Spleen (tissue), 11 donors: ENCODE results near the gene LTF. TPM values are rescaled to one million over a fixed set of nuclear protein-coding genes. Genes with fewer than 3 reads are reported as not detected.

Experiments
- DNase-seq: peaks from one replicate; pipeline ENCODE4 v3.0.0-alpha.2; 2020
- H3K27ac ChIP-seq, 8 donors: fragments of 200-600 bp; sonication (generic) in 7 of 8; 1 replicate in 4 of 8; 2 replicates in 4 of 8; pipeline versions ENCODE4 v1.5.0 to v1.8.0; 2016 to 2021; ENCODE audit warnings: inconsistent platforms in 4 of 8, mild to moderate bottlenecking in 4 of 8, moderate library complexity in 1 of 8
- H3K27me3 ChIP-seq, 7 donors: fragments of 200-600 bp; sonication (generic) in 6 of 7; replicated peaks in 1 of 7; 1 replicate in 4 of 7; 2 replicates in 3 of 7; pipeline versions ENCODE4 v1.5.0 to v1.8.0; 2016 to 2021; ENCODE audit warnings: inconsistent platforms in 3 of 7, mild to moderate bottlenecking in 1 of 7
- H3K36me3 ChIP-seq, 6 donors: fragments of 200-600 bp; sonication (generic) in 5 of 6; 1 replicate in 4 of 6; 2 replicates in 2 of 6; pipeline versions ENCODE4 v1.5.0 to v1.8.0; 2016 to 2021; ENCODE audit warnings: inconsistent platforms in 2 of 6
- H3K4me1 ChIP-seq, 6 donors: fragments of 200-600 bp; sonication (generic) in 5 of 6; 1 replicate in 3 of 6; 2 replicates in 3 of 6; pipeline versions ENCODE4 v1.5.0 to v1.8.0; 2016 to 2021; ENCODE audit warnings: inconsistent platforms in 3 of 6
- H3K4me3 ChIP-seq, 8 donors: fragments of 200-600 bp; sonication (generic) in 7 of 8; 1 replicate in 4 of 8; 2 replicates in 4 of 8; pipeline versions ENCODE4 v1.5.0 to v1.8.0; 2016 to 2021; ENCODE audit warnings: inconsistent platforms in 4 of 8, mild to moderate bottlenecking in 4 of 8, moderate library complexity in 2 of 8
- H3K9me3 ChIP-seq, 8 donors: fragments of 200-600 bp; sonication (generic) in 7 of 8; 1 replicate in 4 of 8; 2 replicates in 4 of 8; pipeline versions ENCODE4 v1.5.0 to v1.8.0; 2016 to 2021; ENCODE audit warnings: inconsistent platforms in 4 of 8
- POLR2A ChIP-seq, 3 donors: fragments of 450-650 bp; IDR thresholded peaks; one replicate each; pipeline ENCODE4 v1.5.1; 2017; ENCODE audit warnings: antibody characterized with exemption in 3 of 3, mild to moderate bottlenecking in 1 of 3
- POLR2AphosphoS5 ChIP-seq, 3 donors: sonication (generic); formaldehyde crosslinking; IDR thresholded peaks; one replicate each; pipeline ENCODE4 v1.5.1; 2017; ENCODE audit warnings: antibody characterized with exemption in 3 of 3
- whole genome bisulfite sequencing, 5 donors: extraction: QIAGEN DNeasy Blood & Tissue Kit in 3 of 5; methylation state at CpG; one replicate each; pipeline versions ENCODE4 v1.1.5 to v1.1.7; 2013 to 2018; 5-methylcytosine and 5-hydroxymethylcytosine counted together
- intact Hi-C: fragments of 100-400 bp; cut with DNase I; formaldehyde crosslinking; loops from one replicate; pipeline ENCODE4 v1.15.0; 2023; ENCODE audit warnings: low total_unique reads
- polyA plus RNA-seq, 3 donors: library from polyadenylated mRNA; stranded (reverse); fragments of 200-250 nt; gene quantifications; one replicate each; pipeline ENCODE4 v1.2.1, GENCODE V29; 2013
- total RNA-seq, 7 donors: library from RNA; depleted of rRNA in 3 of 7; stranded (reverse); fragments of >200 nt in 3 of 7; fragmentation: NEBNext Ultra II Directional in 4 of 7; extraction: Animal tissue kit (Norgen Biotek cat#: 25700) in 4 of 7; gene quantifications; one replicate each; pipeline versions ENCODE4 v1.1.0 to v1.2.1, GENCODE V29; 2016 to 2021
- TF ChIP-seq, protein P1 (sequence below), 11 experiments: fragments of 200-600 bp in 7 of 11; fragments of 450-650 bp in 4 of 11; sonication (generic) in 4 of 11; IDR thresholded peaks in 8 of 11; conservative IDR thresholded peaks in 3 of 11; 1 replicate in 7 of 11; 2 replicates in 4 of 11; pipeline versions ENCODE4 v1.4.0 to v1.8.0; 2016 to 2021; ENCODE audit warnings: antibody characterized with exemption in 11 of 11, inconsistent platforms in 4 of 11, mild to moderate bottlenecking in 1 of 11
- donor health status: healthy with polysubstance abuse.
- donor health status: DM: no; HTN: no; CAD: no; lungs with moderate emphysema.
- donor health status: DM: no; HTN: no; CAD: no.
- donor health status: Bipolar disorder and iron deficiency.
- donor health status: healthy.
- donor health status: DM: no; HTN: no; CAD: no.
- donor health status: DM: yes; HTN: yes; CAD: no.

LTF gene
- total and polyA plus RNA-seq, 10 donors: 15.2 to 598 (median 56.0) TPM

DNA sequence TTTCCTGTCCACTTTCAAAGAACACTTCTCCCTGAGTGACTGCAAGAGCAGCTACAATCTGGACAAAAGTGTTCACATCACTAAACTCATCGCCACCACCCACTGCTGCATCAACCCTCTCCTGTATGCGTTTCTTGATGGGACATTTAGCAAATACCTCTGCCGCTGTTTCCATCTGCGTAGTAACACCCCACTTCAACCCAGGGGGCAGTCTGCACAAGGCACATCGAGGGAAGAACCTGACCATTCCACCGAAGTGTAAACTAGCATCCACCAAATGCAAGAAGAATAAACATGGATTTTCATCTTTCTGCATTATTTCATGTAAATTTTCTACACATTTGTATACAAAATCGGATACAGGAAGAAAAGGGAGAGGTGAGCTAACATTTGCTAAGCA lies 55.9 kb downstream of the LTF start:
- intact Hi-C loops: no loop called here
- Histone ChIP-seq H3K4me1 (peaks cover 15 to 100% (median 77%) of the 10 kb centered on the region in 6 donors), H3K36me3 (peaks cover 0 to 12% (median 0%) of the 10 kb centered on the region in 6 donors), H3K4me3 (peak overlapping the region in 4 of 8 donors; percentile 34 to 67 (median 42)), H3K27ac (peak overlapping the region in 6 of 8 donors; percentile 82 to 91 (median 86)), H3K27me3 (no peaks in the 10 kb centered on the region), H3K9me3 (no peaks in the 10 kb centered on the region)
- no peak for DNase-seq
- WGBS, 5 donors: 71 to 87% (median 79%) methylated on average over 7 of the region's 7 CpGs
- no peak for TF ChIP-seq POLR2AphosphoS5 (IDR thresholded peaks at IDR 0.05)
- TF ChIP-seq, protein P1, sequence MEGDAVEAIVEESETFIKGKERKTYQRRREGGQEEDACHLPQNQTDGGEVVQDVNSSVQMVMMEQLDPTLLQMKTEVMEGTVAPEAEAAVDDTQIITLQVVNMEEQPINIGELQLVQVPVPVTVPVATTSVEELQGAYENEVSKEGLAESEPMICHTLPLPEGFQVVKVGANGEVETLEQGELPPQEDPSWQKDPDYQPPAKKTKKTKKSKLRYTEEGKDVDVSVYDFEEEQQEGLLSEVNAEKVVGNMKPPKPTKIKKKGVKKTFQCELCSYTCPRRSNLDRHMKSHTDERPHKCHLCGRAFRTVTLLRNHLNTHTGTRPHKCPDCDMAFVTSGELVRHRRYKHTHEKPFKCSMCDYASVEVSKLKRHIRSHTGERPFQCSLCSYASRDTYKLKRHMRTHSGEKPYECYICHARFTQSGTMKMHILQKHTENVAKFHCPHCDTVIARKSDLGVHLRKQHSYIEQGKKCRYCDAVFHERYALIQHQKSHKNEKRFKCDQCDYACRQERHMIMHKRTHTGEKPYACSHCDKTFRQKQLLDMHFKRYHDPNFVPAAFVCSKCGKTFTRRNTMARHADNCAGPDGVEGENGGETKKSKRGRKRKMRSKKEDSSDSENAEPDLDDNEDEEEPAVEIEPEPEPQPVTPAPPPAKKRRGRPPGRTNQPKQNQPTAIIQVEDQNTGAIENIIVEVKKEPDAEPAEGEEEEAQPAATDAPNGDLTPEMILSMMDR (IDR thresholded peaks at IDR 0.05 in 8 of 11, conservative IDR thresholded peaks at IDR 0.05 in 3 of 11): peak in 1 of 11 experiments; percentile 10

DNA sequence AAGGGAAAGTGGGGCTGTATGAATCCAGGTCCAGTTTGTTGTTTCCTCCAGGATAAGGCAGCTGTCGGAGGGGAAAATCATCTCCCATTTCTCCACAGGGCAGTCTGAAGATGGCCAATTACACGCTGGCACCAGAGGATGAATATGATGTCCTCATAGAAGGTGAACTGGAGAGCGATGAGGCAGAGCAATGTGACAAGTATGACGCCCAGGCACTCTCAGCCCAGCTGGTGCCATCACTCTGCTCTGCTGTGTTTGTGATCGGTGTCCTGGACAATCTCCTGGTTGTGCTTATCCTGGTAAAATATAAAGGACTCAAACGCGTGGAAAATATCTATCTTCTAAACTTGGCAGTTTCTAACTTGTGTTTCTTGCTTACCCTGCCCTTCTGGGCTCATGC lies 56.7 kb downstream of the LTF start:
- intact Hi-C loops: no loop called here
- H3K9me3 ChIP-seq: no peaks in the 10 kb centered on the region
- peak overlapping the region; percentile 76 to 91 (median 86) for H3K27ac ChIP-seq
- peak overlapping the region in 7 of 8 donors; percentile 24 to 67 (median 38) for H3K4me3 ChIP-seq
- 59 to 91% (median 65%) methylated on average over 7 of the region's 7 CpGs for WGBS, 5 donors
- no peak for DNase-seq
- peaks cover 12 to 94% (median 69%) of the 10 kb centered on the region in 6 donors for H3K4me1 ChIP-seq
- no peak for TF ChIP-seq POLR2A (IDR thresholded peaks at IDR 0.05)
- H3K27me3 ChIP-seq: no peaks in the 10 kb centered on the region
- peaks cover 0 to 12% (median 0%) of the 10 kb centered on the region in 6 donors for H3K36me3 ChIP-seq

DNA sequence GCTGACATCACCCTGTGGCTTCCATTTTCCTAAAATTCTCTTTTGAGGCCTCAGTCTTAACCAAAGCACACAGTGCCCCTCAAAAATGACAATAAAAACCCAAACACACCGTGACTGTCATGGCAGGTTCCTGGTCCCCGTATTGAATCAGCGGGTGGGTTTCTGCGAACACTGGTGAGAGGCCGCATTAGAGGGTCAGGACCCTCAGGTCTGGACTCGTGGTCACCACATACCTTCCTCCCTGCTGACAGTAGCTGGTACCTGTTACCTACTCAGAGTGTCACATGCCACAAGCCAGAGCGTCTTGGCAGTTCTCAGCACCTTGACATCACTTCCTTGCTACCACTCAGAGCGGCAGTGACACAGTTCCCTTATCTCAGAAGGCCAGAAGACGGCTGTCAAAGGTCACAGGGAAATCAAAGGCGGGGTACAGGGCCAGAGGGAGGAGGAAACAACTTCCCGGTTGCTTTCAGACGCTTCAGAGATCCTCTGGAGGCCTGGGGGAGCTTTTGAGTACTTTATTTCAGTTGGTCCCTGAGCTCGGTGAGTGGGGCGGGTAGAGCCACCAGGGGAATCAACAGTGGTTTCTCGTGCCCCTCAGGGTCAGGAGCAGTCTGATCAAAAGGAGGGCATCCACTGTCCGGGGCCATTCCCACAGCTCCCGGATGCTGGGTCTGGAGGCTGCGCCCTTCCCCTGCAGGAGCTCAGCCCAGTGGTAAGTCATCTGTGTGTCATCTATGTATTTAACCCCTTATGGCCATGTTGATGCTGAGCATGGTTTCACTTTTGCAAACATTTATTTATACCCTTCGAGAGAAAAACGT lies 57.7 kb downstream of the LTF start, which contains the start of the genes CCR5AS and CCRL2:
TSS of gene CCR5AS (minus strand) at position 279 of the 824 bp plus-strand sequence.
TSS of gene CCRL2 (plus strand) at position 472 of the 824 bp plus-strand sequence. CDS start 821 bp downstream, outside the sequence.
- Histone ChIP-seq H3K4me1 (peaks cover 12 to 84% (median 65%) of the 10 kb centered on the region in 6 donors), H3K27me3 (no peaks in the 10 kb centered on the region), H3K9me3 (no peaks in the 10 kb centered on the region), H3K27ac (peak within 1 kb of the TSS; percentile 76 to 91 (median 86)), H3K4me3 (peak within 1 kb of the TSS; percentile 24 to 67 (median 36)), H3K36me3 (peaks cover 0 to 12% (median 0%) of the 10 kb centered on the region in 6 donors)
- WGBS, 5 donors: 16 to 24% (median 21%) methylated on average over 20 of the region's 20 CpGs
- intact Hi-C loops: no loop called here
- peak; percentile 87 for DNase-seq
- TF ChIP-seq, protein P1 (IDR thresholded peaks at IDR 0.05 in 8 of 11, conservative IDR thresholded peaks at IDR 0.05 in 3 of 11): peak in 1 of 11 experiments; percentile 9
- TF ChIP-seq POLR2AphosphoS5 (IDR thresholded peaks at IDR 0.05) (peak; percentile 64 to 90 (median 68)), POLR2A (IDR thresholded peaks at IDR 0.05) (no peak)

DNA sequence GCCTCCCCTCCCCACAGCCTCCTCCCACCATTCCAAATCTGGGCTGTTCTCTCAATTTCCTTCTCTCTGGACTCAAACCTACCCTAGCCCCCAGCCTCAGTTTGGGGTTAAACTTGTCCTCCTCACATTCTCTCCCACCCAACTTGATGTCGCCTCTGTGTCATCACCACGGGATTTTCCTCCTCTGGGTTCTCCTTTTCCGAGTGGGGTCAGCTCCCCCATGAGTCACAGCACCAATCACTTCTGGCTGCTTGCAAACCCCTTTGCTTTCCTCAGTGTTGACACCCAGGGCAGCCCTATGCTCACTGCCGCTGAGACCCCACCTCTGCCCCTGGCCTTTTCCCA lies 58.3 kb downstream of the LTF start:
- Histone ChIP-seq H3K4me1 (peaks cover 12 to 78% (median 61%) of the 10 kb centered on the region in 6 donors), H3K27ac (peak overlapping the region; percentile 76 to 91 (median 86)), H3K36me3 (peaks cover 0 to 12% (median 0%) of the 10 kb centered on the region in 6 donors), H3K4me3 (peak overlapping the region in 2 of 8 donors; percentile 40 to 67), H3K9me3 (no peaks in the 10 kb centered on the region), H3K27me3 (no peaks in the 10 kb centered on the region)
- intact Hi-C loops: no loop called here
- TF ChIP-seq, protein P1 (IDR thresholded peaks at IDR 0.05 in 8 of 11, conservative IDR thresholded peaks at IDR 0.05 in 3 of 11): no peak
- no peak for TF ChIP-seq POLR2AphosphoS5 (IDR thresholded peaks at IDR 0.05)
- DNase-seq: no peak
- 31 to 59% (median 40%) methylated on average over 4 of the region's 4 CpGs for WGBS, 5 donors
